ENCODE measurements around the gene INSYN2B.

INSYN2B gene

DNA sequence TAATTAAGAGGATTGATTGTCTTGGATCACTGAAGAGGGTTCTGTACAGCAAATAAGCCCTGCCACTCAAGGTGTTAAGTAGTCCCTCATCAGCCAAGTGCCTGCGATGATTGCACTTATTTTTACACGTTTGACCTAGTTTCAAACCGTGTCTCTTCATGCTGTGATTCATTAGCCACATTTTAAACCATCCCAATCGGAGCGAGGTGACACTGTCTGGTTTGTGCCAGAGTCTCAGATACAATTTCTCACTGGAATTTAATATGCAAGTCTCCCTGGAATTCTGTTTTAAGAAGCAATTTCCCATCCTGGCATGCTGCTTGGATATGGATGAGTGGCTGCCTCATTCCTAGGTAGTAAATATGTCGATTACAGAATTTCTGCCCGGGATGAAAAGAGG, 1.6 kb downstream of the INSYN2B start:
- Histone ChIP-seq H3K79me2 (ENCODE audit: low read length) (no peaks in the 10 kb centered on the region), H3K4me2 (ENCODE audit: low read length) (no peak overlapping the region)

GRCh38 chr5:169974121-169974770, 6.0 kb downstream of the INSYN2B start:
- Histone ChIP-seq H2AFZ (ENCODE audit: low read depth, low read length) (no peak overlapping the region), H3K27ac (ENCODE audit: low read length) (no peak overlapping the region), H3K9ac (ENCODE audit: low read length) (no peak overlapping the region), H3K4me1 (ENCODE audit: low read length) (peaks cover 14% of the 10 kb centered on the region), H3K27me3 (ENCODE audit: low read depth, low read length) (no peaks in the 10 kb centered on the region), H3K4me2 (ENCODE audit: low read length) (no peak overlapping the region), H4K20me1 (ENCODE audit: insufficient read depth, low read length) (peaks cover 4% of the 10 kb centered on the region; the same call in 1 of the 2 replicates), H3K4me3 (ENCODE audit: low read length) (no peak overlapping the region), H3K36me3 (replicated peaks; ENCODE audit: low read depth, low read length) (no peaks in the 10 kb centered on the region), H3K79me2 (ENCODE audit: low read length) (no peaks in the 10 kb centered on the region), H3K9me3 (ENCODE audit: insufficient read depth, low read length) (no peaks in the 10 kb centered on the region)
- TF ChIP-seq, protein P1, sequence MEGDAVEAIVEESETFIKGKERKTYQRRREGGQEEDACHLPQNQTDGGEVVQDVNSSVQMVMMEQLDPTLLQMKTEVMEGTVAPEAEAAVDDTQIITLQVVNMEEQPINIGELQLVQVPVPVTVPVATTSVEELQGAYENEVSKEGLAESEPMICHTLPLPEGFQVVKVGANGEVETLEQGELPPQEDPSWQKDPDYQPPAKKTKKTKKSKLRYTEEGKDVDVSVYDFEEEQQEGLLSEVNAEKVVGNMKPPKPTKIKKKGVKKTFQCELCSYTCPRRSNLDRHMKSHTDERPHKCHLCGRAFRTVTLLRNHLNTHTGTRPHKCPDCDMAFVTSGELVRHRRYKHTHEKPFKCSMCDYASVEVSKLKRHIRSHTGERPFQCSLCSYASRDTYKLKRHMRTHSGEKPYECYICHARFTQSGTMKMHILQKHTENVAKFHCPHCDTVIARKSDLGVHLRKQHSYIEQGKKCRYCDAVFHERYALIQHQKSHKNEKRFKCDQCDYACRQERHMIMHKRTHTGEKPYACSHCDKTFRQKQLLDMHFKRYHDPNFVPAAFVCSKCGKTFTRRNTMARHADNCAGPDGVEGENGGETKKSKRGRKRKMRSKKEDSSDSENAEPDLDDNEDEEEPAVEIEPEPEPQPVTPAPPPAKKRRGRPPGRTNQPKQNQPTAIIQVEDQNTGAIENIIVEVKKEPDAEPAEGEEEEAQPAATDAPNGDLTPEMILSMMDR (IDR thresholded peaks at IDR 0.05; ENCODE audit: low read depth, low read length) = no peak
- TF ChIP-seq EZH2phosphoT487 (IDR thresholded peaks at IDR 0.05; ENCODE audit: low read depth) = no peak

More for the DNA sequence above, 1.6 kb downstream of the INSYN2B start:
- no peaks in the 10 kb centered on the region for H3K9me3 ChIP-seq (ENCODE audit: insufficient read depth, low read length)
- no peak overlapping the region for H3K9ac ChIP-seq (ENCODE audit: low read length)
- H4K20me1 ChIP-seq (ENCODE audit: insufficient read depth, low read length) = peaks cover 10% of the 10 kb centered on the region; the same call in 1 of the 2 replicates
- no peak overlapping the region for H3K27ac ChIP-seq (ENCODE audit: low read length)
- TF ChIP-seq, protein P1 (IDR thresholded peaks at IDR 0.05; ENCODE audit: low read depth, low read length) = no peak
- TF ChIP-seq EZH2phosphoT487 (IDR thresholded peaks at IDR 0.05; ENCODE audit: low read depth) = no peak
- no peak overlapping the region for H2AFZ ChIP-seq (ENCODE audit: low read depth, low read length)
- peaks cover 4% of the 10 kb centered on the region for H3K36me3 ChIP-seq (replicated peaks; ENCODE audit: low read depth, low read length)
- peaks cover 8% of the 10 kb centered on the region for H3K4me1 ChIP-seq (ENCODE audit: low read length)
- no peak overlapping the region for H3K4me3 ChIP-seq (ENCODE audit: low read length)
- H3K27me3 ChIP-seq (ENCODE audit: low read depth, low read length) = no peaks in the 10 kb centered on the region

DNA sequence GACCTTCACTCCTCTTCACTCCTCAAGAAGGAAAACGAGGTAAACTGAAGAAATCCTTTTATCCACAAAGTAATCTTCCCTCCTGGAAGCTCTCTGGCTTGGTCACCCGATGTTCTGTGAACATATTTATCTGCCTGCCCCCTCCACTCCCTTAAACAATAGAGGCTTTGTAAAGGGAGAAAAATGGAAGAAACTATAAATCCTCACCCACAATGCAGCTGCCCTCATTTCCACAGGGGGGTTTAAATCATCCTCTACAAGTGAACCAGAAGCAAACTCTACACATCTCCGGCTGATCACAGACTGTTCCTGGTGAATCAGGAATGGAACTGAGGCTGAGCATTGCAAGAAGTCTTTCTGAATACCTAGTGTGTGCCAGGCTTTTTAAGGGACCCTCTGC, 7.2 kb downstream of the INSYN2B start:
- no peaks in the 10 kb centered on the region for H3K79me2 ChIP-seq (ENCODE audit: low read length)
- no peak overlapping the region for H3K4me3 ChIP-seq (ENCODE audit: low read length)
- H2AFZ ChIP-seq (ENCODE audit: low read depth, low read length) = no peak overlapping the region
- no peaks in the 10 kb centered on the region for H3K36me3 ChIP-seq (replicated peaks; ENCODE audit: low read depth, low read length)
- no peak overlapping the region for H3K27ac ChIP-seq (ENCODE audit: low read length)
- no peak overlapping the region for H3K4me2 ChIP-seq (ENCODE audit: low read length)
- no peaks in the 10 kb centered on the region for H3K27me3 ChIP-seq (ENCODE audit: low read depth, low read length)
- no peaks in the 10 kb centered on the region for H3K9me3 ChIP-seq (ENCODE audit: insufficient read depth, low read length)
- TF ChIP-seq, protein P1 (IDR thresholded peaks at IDR 0.05; ENCODE audit: low read depth, low read length) = no peak
- H3K4me1 ChIP-seq (ENCODE audit: low read length) = peaks cover 14% of the 10 kb centered on the region
- H4K20me1 ChIP-seq (ENCODE audit: insufficient read depth, low read length) = peaks cover 4% of the 10 kb centered on the region; the same call in 1 of the 2 replicates
- H3K9ac ChIP-seq (ENCODE audit: low read length) = no peak overlapping the region

- Histone ChIP-seq H3K79me2 (ENCODE audit: low read length) (no peaks in the 10 kb centered on the region), H3K4me1 (ENCODE audit: low read length) (peaks cover 6% of the 10 kb centered on the region), H3K9me3 (ENCODE audit: insufficient read depth, low read length) (no peaks in the 10 kb centered on the region), H3K27me3 (ENCODE audit: low read depth, low read length) (no peaks in the 10 kb centered on the region), H3K4me2 (ENCODE audit: low read length) (no peak overlapping the region), H3K36me3 (replicated peaks; ENCODE audit: low read depth, low read length) (no peaks in the 10 kb centered on the region), H3K4me3 (ENCODE audit: low read length) (no peak overlapping the region), H3K9ac (ENCODE audit: low read length) (no peak overlapping the region), H3K27ac (ENCODE audit: low read length) (no peak overlapping the region), H2AFZ (ENCODE audit: low read depth, low read length) (no peak overlapping the region), H4K20me1 (ENCODE audit: insufficient read depth, low read length) (peaks cover 9% of the 10 kb centered on the region; the same call in 1 of the 2 replicates)
- no peak for TF ChIP-seq EZH2phosphoT487 (IDR thresholded peaks at IDR 0.05; ENCODE audit: low read depth)
Measured at GRCh38 chr5:169971780-169972179, 8.5 kb downstream of the INSYN2B start.
